ENCODE results near the gene PARD3.
A peak's percentile ranks its signal among the peaks of the same experiment; 100 is the strongest.

Gene PARD3

GRCh38 chr10:34319197-34319846, 495.8 kb downstream of the PARD3 start:
- peak; percentile 79 for DNase-seq

GRCh38 chr10:34316154-34316553, 498.9 kb downstream of the PARD3 start:
- no peak for DNase-seq

DNA sequence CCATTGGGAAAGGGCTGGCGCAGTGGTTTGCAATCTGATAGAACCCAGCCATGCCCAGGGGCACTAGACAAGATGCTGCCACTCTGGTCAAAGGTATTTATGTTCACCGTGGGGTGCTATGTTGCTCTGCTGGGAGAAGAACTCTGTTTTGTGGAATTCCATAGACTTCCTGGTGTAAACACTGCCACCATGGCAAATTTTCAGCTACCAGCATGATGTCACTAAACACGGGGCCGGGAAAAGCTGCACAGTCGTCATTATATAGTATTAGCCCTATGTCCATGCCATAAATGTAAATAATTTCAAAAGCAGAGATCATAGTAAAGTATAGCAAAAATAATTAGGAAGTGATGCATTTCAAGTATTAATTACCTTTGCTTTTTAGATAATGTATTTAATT, 500.6 kb downstream of the PARD3 start:
- no peak for DNase-seq

DNA sequence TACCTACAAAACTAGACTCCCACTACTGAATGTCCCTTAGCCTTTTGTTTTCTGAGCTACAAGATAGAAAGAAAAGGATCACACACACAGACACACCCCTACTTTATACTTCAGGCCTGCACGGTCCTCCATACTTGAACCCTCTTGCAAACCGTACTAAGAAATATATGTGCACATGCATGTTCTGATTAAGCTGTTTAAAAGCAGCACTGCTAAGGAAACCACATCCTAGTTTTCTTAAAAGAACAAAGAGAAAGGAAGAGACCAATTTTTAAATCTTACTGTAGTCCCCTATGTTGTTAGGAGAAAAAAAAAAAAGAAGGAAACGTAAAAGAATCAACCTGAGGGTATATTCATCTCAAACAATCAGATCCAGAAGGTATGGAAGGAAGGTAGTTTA, 501.2 kb downstream of the PARD3 start:
- DNase-seq: no peak

DNA sequence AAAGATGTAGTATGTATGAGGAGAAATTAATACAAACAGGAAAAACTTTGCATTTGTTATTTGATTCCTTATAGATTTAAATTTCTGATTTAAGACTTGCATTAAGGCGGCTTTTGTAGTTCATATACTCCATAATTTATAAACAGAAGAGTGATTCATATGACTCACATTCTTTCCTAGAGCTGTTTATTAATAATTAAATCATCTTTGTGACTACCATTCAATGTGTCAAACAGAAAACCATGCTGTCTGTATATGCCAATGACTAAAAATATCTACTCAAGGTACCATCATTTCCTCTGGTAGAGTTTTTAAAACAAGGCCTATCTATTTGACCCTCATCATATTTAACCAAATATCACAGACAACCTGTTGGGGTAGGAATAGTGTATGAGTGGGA, 501.7 kb downstream of the PARD3 start:
- no peak for DNase-seq

DNA sequence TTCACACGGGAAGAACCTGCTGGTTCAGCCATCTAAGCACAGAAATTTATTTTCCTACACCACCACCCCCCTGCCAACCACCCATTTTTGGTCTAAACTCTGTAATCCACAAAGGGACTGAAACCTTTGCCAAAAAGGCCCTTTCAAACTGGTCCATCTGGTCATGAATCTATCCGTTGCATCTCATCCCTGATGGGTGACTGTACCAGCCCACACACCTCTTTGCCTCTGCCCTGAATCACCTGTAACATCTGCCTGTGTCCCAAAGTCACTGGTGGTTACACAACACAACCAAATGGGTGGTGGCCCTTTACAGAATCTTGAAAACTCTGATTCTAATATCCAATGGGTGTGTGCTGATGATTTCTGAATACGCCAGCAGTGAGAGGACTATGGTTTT, 503.4 kb downstream of the PARD3 start:
- DNase-seq: no peak

DNA sequence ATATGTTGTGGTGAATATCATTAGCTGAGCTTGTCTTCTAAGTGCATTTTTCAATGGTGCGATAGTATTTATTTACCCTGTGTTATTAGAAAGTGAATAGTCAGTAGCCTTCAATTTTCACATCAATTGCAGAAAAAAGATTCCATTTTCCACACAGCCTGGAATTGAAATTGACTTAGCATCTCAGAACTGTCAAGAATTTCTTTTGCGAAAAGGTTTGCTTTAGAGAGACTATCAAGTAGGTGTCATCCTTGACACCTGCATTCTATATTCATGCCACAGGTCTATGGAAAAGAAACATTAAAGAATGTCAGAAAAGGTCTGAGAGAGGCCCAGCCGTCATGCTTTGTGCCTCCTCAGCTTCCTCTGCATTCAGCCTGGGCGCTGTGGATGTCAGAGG, 504.9 kb downstream of the PARD3 start:
- DNase-seq: no peak

DNA sequence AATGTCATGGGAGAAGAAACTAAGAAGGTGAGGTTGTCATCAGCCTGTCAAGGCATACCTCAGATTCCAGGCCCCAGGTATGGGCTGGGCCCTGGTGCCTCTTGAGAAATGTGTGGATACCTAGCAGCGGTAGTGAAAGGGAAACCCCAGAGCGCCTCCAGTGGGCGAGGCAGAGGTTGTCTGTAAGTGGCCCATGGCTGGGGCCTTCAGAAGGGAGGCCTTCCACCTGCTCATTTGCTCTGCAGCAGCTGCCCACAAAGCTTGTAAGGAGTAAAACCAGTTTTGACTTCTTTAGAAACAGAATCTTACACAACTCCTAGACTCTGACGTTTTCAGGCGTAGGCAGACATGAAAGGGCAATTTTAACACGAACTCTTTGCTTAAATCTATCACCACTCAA, 509.9 kb downstream of the PARD3 start:
- DNase-seq: no peak

GRCh38 chr10:34303022-34303421, 512.1 kb downstream of the PARD3 start:
- no peak for DNase-seq

GRCh38 chr10:34299105-34299611, 515.9 kb downstream of the PARD3 start:
- DNase-seq: no peak

DNA sequence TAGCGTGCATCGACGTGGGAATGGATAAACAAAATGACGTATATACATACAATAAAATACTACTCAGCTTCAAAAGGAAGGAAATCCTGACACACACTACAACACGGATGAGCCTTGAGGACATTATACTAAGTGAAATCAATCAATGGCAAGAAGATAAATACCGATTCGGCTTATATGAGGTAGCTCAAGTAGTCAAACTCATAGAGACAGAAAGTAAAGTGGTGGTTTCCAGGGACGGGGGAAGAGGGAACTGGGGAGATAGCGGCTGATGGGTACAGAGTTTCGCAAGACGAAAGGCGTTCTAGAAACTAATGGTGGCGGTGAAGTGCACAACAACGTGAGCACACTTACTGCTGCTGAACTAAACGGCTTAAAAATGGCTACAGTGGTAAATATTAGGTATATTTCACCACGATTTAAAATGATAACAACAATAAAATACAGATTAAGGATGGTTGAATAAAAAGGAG, 516.7 kb downstream of the PARD3 start:
- DNase-seq: no peak

GRCh38 chr10:34297541-34298345, 517.4 kb downstream of the PARD3 start:
- DNase-seq: no peak

GRCh38 chr10:34295142-34295548, 520.0 kb downstream of the PARD3 start:
- DNase-seq: no peak

GRCh38 chr10:34294137-34294536, 521.0 kb downstream of the PARD3 start:
- DNase-seq: no peak

GRCh38 chr10:34292675-34293074, 522.4 kb downstream of the PARD3 start:
- no peak for DNase-seq

DNA sequence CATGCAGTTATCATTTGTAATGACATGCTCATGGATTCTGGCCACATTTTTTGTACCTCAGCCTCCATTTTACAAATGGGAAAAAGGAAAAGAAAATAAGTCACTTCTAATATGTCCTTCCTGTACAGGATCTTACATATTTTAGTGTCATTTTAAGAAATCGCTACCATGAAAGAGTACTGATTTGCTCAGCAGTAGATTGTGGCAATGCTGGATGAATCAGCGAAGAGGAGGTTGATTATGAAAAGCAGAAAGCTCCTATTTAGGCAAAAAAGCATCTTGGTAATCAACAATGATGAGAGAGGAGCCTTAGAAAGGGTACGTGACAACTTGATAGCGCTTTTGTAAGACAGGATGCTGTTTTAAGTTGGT, 522.9 kb downstream of the PARD3 start:
- no peak for DNase-seq

- DNase-seq: no peak
Observed at GRCh38 chr10:34291466-34292193, 523.5 kb downstream of the PARD3 start.

DNA sequence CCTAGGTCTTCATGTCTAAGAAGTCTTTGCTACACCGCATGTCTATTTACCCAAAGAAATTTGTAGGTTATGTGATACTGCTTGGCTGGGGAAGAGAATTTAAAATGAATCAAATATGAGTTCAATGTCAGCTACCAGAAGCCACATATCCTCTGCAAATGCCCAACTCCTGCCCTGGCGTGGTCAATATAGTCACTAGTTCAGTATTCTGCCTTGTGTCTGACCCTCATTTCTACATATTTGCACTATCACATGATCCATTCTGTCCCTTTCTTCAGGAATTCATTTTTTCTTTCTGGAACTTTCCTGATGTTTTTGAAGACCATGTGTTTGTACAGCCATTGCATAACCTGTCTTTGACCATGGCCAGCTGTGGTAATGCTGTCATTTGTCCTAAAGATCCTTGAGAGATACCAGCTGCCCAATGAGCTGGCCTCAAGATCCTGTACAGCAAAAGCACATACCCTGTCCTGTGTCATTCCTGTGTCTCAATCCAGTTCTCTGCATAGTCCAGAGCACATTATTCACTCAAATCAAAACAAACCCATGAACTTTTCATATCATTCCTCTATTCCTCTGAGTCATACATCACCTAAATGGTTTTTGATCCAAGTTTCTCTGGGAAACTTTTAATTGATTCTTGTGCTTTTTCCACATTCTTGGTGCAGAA, 524.5 kb downstream of the PARD3 start:
- DNase-seq: no peak

GRCh38 chr10:34288634-34289033, 526.5 kb downstream of the PARD3 start:
- no peak for DNase-seq

DNA sequence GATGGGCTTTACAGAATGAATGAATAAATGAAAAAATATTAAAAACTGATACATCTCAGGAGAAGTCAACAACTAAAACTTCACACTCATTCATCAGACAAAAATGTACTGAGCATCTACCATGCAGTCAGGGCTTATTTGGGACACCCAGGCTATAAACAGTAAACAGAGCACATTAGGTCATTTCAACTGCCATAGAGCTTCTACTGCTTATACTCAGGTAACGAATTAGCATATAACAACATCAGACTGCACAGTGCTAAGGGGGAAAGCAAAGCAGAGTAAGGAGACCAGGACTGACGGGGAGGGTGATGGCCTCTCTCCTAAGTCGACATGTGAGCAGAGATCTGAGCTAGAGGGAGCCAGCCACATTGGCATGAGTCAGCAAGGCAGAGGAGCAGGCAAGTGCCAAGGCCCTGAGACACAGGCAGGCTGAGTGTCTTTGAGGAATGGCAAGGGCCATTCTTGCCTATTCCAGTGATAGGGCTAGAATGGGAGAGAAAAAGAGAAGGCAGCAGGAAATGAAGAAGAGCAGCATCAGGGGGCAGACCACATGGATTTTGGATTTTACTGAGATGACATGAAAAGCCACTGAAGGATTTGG, 528.9 kb downstream of the PARD3 start:
- no peak for DNase-seq

DNA sequence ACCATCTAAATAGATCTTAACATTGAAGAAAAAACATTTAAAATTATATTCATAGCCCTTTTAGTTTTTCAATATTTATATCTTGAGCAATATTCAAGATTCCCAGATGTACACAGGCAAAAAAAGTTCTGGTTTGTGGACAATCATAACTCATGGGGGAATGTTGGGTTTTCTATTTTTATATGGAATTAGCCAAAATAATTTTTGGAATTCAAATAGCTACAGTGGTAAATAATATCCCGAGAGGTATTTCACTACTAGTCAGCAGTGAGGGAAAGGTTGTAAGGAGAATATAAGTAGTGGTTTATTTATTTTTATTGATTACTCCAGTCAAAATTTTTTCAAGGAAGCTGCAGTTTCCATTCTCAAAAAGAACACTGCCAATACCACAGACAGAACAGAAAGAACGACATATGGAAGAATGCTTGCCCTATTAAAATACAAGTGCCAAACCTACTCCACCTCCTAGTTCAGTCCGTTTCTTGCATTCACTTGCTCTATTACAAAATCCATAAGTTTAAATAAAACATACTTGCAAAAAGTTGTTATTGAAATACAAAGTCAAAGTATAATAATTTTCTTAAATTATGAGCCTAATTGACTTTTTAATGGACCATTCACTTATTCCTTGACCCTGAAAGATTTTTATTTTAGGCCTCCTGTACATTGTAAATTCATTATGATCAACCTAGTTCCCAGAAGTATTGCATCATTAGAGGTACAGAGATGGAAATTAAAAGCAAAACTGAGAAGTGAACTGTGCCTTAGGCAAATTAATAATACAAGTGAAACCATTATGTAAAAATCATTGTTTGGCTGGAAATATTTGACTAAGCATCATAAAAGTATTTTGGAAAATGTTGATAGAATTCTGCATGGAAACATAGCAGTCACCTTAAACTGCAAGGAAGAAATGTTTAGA, 533.2 kb downstream of the PARD3 start:
- no peak for DNase-seq
